Skin epidermis (tissue), 12 donors: ENCODE results near the gene CEP19.
A peak's percentile ranks its signal among the peaks of the same experiment; 100 is the strongest.

ENCODE experiments used
- H3K27ac ChIP-seq, 21 experiments: fragments of 200-600 bp; sonication (generic) in 11 of 21; one replicate each; pipeline ENCODE4 v1.5.0; 2020; ENCODE audit warnings: mild to moderate bottlenecking in 3 of 21, inconsistent platforms in 2 of 21, moderate library complexity in 2 of 21
- H3K4me3 ChIP-seq, 7 experiments: fragments of 200-600 bp; sonication (generic) in 2 of 7; one replicate each; pipeline ENCODE4 v1.5.0; 2020; ENCODE audit warnings: inconsistent platforms in 2 of 7, mild to moderate bottlenecking in 2 of 7, moderate library complexity in 1 of 7

CEP19 gene

DNA sequence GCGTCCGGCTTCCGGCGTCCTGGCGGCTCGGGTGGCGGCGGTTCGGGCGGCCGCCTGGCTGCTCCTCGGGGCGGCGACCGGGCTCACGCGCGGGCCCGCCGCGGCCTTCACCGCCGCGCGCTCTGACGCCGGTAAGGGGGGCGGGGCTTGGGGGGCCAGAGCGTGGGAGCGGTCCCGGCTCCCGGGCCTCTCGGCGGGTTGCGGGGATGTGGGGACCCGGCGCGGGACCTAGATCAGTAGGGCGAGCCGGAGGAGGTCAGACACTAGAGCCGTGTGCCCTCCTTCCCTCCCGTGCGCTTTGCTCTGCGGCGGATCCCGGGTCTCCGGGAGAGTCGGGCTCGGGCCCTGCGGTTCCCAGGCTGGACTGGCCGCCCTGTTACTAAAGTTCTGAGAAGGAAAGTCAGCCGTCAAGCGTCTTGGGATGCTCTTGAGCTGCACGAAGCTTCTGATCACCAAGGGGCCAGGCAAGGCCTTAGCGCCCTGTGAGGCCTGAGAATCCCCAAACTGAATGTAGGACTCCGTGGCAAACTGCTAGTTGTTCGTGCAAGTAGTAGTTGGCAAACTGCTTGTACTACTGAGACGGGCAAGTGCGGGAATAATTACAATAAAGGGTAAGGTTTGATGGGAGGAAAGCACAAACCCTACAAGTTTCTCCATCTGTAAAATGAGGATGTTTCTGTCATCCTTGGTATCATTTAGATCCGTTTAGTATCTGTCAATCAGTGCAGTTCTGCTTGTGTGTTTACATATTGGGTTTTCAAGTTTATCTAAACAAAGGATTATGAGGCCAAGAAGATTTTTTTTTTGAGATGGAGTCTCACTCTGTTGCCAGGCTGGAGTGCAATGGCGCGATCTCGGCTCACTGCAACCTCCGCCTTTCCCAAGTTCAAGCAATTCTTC lies 714 bp upstream of the CEP19 start:
- Histone ChIP-seq H3K4me3 (peak overlapping the region; percentile 57 to 94 (median 86)), H3K27ac (peak overlapping the region; percentile 44 to 96 (median 91))

DNA sequence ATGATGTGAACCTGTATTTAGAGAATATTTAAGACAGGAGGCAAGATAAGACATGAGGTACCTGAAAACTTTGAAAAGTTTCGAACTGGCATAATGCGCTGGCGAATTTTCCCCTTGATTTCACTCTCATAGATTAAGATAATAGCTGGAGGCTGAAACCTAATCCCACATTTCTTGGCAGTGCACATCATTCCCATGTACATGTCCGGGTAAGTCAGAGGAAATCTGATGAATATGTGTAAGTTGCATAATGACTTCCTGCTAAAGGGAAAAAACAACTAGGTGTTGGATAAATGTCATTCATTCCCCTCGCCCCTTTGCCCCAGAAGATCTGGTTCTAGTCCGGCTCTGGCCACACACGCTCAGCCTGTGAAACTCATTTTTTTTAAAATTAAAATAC lies 3.6 kb downstream of the CEP19 start:
- H3K4me3 ChIP-seq = no peak overlapping the region
- no peak overlapping the region for H3K27ac ChIP-seq

DNA sequence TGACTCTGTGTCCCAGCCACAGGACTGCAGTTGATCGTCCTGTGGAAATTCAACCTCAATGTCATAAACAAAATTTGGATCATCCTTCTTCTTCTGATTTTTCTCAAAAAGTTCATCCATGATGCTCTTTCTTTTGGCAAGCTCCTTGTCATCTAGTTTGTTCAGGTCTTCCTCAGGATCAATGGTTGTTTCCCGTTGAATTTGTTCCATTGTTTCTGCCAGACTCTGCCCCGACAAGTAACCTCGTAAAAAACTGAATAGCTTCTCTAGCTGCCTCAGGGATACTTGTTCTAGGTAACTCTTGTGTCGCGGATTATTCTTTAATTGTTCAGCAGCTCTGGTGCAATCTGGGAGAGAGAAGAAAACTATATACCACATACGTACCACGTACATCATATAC lies 4.5 kb downstream of the CEP19 start:
- H3K27ac ChIP-seq = peak overlapping the region in 1 of 21 experiments; percentile 15
- no peak overlapping the region for H3K4me3 ChIP-seq

DNA sequence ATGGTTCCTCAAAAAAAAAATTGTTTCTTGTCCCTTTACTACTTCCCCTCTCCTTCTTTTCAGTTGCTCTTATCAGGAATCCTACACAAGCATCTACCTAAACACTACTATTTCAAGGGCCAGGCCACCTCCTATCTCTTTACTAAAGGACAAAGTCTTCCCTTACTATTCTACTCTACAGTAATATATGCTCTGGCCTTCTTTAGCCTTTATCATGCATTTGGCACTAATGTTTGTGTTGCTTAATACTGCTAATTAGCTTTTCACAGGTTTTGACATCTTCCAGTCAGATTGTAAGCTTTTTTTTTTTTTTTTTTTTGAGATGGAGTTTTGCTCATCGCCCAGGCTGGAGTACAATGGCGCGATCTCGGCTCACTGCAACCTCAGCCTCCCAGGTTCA lies 5.3 kb downstream of the CEP19 start:
- no peak overlapping the region for H3K27ac ChIP-seq
- H3K4me3 ChIP-seq = no peak overlapping the region

DNA sequence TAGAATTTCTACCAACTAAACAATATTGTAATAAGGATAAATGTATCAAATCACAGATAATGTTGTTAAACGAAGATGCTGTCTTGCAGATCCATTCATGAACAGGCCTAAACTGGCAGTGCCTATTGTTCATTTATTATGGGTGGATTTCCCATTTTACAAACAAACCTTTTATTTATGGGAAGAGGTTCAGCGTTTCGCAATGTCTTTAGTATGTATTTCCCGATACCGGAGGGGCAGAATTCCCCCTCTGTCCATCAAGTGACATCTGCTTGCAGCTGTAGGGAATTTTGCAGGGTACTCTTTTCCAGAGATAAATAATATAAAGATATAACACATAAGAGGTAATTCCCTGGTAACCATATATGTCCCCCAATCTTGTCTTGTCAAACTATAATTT lies 5.7 kb downstream of the CEP19 start:
- H3K4me3 ChIP-seq = no peak overlapping the region
- no peak overlapping the region for H3K27ac ChIP-seq

DNA sequence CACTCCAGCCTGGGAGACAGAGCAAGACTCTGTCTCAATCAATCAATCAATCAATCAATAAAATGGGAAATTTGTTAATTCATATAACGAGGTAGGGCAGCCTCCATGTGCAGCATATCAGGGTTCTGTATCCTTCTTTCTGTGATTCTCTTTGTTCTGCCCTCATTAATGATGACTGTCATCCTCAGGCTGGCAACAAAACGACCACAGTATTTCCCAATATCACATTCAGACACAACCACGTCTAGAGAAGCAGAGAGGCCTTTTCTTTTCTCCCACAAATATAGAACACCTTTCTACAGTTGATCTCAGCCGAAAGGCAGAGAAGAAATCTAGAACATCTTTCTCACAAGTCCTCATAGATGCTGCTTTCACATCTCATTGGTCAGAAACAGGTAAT lies 11.2 kb downstream of the CEP19 start:
- no peak overlapping the region for H3K27ac ChIP-seq
- no peak overlapping the region for H3K4me3 ChIP-seq

DNA sequence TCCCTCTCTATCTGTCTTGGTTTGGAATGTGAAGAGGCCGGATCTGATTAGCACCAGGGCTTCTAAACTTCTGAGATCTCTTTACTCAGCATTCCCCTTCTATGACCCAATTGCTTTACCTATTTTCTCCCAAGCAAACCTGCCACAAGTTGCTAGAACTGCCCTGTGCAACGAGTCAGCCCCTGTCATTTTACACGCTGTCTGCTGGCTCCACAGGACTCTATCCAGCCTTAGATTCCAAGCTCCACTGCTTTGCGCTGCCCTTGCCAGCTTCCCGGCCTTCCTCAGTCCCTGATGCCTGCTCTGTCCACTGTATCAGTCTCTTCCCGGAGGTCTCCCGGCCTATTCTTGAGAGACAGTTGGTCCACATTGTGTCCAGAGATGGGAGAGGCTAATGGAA lies 12.3 kb downstream of the CEP19 start:
- no peak overlapping the region for H3K4me3 ChIP-seq
- no peak overlapping the region for H3K27ac ChIP-seq

DNA sequence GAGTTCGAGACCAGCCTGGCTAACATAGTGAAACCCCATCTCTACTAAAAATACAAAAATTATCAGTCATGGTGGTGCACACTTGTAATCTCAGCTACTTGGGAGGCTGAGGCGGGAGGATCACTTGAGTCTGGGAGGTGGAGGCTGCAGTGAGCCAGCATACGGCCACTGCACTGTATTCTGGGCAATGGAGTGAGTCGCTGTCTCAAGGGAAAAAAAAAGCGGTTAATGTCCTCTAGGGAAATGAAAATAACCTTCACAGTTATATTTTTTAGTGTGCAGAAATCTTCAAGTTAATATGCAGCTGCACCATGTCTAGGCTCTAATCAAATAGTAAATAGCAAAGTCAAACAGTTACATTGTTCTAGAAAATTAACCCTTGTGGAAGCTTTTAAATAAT lies 14.8 kb downstream of the CEP19 start:
- H3K27ac ChIP-seq = no peak overlapping the region

DNA sequence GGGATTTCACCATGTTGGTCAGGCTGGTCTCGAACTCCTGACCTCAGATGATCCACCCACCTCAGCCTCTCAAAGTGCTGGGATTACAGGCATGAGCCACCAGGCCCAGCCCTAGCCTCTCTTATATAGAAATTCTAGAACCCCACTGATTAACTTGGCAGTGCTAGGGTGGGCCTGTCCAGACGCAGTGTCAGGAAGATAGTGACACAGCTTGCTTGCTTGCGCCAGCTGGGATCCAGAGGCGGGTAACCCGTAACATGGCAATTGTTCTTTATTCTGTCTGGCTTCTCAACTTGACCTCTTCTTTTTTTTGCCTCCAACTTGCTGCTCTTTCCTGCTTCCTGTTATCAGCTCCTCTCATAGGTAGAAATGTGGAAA lies 16.2 kb downstream of the CEP19 start:
- Histone ChIP-seq H3K27ac (no peak overlapping the region), H3K4me3 (no peak overlapping the region)

More for the DNA sequence above, 14.8 kb downstream of the CEP19 start:
- H3K4me3 ChIP-seq = no peak overlapping the region

DNA sequence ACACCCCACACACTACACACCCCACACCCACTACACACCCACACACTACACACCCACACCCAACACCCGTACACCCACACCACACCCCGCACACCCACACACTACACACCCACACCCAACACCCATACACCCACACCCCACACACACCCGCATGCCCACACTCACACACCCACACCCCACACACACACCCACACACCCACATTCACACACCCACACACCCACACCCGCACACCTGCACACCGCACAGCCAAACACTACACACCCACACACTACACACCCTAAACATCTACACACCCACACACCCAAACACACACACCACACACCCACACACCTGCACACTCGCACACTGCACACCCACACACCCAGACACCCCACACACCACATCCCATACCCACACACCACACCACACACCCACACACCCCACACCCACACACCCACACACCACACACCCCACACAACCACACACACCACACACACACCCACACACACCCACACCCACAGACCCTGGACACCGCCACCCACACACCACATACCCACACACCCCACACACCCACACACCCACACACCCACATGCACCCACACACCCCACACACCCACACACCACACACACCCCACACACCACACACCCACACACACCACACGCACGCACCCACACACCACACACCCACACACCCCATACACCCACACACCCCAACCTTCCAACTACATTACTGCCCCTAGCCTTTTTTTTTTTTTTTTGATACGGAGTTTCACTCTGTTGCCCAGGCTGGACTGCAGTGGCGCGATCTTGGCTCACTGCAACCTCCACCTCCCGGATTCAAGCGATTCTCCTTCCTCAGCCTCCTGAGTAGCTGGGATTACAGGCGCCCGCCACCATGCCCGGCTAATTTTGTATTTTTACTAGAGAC lies 16.9 kb downstream of the CEP19 start:
- H3K27ac ChIP-seq = no peak overlapping the region
- no peak overlapping the region for H3K4me3 ChIP-seq

DNA sequence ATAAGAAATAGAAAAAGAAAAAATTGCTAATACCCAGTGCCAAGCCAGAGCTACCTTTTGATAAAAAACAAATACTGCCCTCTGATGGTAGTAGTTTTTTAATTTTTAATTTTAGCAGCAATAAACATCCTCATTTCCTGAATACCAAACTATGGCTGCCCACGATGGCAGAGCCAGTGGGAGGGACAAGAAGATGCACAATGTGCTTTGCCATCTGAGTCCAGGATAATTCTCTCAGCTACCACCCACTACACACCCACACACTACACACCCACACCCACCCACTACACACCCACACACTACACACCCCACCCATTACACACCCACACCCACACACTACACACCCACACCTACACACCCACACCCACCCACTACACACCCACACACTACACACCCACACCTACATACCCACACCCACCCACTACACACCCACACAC lies 17.8 kb downstream of the CEP19 start:
- Histone ChIP-seq H3K27ac (no peak overlapping the region), H3K4me3 (no peak overlapping the region)

DNA sequence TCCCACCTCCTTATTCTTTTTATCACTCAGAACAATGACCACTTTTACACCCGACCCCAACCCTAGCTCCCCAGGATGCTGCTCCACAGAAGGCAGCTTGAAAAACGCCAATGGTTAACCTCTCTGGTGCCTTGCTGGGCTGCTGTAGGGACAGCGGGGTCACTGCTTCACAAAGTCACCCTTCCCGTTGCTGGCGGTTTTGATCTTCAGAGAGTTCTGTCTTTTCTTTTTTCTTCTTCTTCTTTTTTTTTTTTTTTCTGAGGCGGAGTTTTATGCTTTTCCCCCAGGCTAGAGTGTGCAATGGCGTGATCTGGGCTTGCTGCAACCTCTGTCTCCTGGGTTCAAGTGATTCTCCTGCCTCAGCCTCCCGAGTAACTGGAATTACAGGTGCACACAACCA lies 20.7 kb downstream of the CEP19 start:
- Histone ChIP-seq H3K4me3 (no peak overlapping the region), H3K27ac (peak overlapping the region in 1 of 21 experiments; percentile 9)

DNA sequence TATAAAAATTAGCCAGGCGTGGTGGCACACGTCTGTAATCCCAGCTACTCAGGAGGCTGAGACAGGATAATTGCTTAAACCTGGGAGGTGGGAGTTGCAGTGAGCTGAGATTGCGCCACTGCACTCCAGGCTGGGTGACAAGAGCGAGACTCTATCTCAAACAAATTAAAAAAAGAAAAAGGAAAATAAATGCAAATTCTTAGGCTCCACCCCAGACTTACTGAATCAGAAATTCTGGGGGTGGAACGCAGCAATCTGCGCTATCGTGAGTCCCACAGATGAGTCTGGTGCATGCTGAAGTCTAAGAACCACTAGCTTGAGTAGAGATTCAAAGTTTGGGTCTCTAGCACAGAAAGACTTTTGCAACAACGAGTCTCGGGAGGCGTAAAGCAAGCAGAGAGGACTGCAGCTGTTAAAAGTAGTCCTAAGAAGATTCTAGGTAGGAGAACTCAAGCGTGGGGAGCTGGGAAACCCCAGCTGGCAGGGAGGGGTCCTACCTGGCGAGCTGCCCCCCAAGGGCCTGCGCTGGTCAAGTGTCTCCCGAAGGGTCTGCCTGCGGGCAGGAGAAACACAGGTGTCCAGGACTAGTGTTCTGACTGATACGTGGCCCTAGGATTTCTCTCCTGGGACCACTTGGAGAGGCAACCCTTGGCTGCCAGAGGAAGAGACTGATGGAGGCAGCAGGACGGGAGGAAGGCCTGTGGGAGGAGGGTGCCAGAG lies 21.9 kb downstream of the CEP19 start:
- H3K27ac ChIP-seq = peak overlapping the region in 2 of 21 experiments; percentile 19 to 55
- H3K4me3 ChIP-seq = no peak overlapping the region

DNA sequence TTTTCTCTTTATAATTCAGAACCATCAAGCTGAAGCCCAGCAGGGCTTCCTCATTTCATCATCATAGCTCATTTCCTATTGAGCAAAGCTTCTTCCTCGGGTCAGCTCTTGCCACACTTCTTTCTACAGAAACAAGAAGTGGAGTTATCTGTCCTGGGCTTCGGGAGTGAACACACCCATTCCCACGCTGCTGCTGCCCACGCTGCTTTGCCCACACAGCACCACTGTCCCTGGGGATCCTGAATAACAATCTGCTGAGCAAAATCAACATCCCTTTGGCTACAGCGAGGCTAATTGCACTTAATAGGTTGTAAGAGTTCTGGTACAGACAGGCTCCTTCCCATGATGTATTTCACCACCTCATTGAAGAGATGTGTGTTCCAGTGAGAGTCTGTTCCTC lies 23.7 kb downstream of the CEP19 start:
- Histone ChIP-seq H3K27ac (peak overlapping the region in 7 of 21 experiments; percentile 9 to 70 (median 41)), H3K4me3 (no peak overlapping the region)

DNA sequence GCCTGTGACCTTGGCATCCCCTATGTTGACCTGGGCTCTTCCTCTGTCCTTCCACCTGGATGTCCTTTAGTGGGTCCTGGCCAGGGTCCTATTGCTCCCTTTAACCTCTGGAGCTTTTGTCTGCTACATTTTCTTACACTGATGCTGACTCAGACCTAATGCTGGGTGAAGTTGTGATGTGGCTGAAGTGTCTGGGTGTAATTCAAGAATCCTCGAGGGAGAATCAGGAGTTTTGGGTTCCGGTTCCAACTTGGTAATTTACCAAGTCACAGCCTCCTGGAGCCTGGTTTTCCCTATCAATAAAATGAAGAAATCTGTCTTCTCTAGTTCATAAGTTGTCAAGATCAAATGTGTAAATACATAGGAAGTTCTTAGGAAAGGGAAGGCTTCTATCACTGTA lies 25.6 kb downstream of the CEP19 start:
- Histone ChIP-seq H3K27ac (peak overlapping the region in 1 of 21 experiments; percentile 16), H3K4me3 (no peak overlapping the region)

DNA sequence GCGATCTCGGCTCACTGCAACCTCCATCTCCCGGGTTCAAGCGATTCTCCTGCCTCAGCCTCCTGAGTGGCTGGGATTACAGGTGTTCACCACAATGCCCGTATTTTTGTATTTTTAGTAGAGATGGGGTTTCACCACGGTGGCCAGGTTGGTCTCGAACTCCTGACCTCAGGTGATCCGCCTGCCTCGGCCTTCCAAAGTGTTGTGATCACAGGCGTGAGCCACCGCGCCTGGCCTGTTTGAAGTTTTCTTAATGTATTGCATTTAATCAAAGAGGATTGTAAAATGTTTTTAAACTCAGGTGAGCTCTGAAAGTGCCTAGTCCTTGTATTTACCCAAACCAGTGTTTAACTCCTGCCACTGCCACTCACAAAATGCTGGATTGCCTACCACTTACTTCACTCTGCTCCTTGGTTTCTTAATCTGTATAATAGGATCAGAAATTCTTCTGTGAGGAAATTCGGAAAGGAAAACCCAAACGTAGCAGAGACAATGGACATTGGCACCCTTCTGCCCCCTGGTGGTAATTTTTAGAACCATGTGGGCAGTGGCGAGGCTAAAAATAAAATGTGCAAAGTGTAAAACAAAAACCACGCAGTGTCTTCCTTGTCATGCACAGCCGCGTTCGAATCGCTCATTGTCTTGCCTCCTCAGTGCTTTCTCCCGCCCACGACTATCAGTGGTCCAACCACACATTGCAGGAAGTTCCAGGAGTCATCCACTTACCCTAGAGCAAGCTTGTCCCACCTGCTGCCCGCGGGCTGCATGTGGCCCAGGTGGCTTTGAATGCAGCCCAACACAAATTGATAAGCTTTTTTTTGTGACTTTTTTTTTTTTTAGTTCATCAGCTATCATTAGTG lies 27.3 kb downstream of the CEP19 start:
- Histone ChIP-seq H3K27ac (peak overlapping the region in 5 of 21 experiments; percentile 0 to 58 (median 25)), H3K4me3 (no peak overlapping the region)

DNA sequence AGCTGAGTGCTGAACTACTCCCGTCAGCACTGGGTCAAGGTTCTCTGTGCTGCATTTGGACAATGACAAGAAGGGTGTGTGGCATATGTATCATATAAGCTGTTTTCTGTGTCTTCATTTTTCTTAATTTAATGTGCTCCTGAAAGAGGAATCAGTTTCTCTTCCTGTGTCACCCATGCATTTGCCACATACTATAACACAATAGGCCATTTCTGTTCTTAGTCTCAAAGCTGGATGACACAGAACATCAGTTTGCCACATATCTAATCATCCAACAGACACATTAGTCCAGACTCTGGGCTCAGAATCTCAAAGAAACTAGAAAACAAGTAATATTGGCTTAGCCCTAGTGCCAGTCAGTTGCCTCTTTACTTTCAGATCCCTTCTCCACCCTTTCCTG lies 34.1 kb downstream of the CEP19 start:
- H3K27ac ChIP-seq = no peak overlapping the region
- H3K4me3 ChIP-seq = no peak overlapping the region

DNA sequence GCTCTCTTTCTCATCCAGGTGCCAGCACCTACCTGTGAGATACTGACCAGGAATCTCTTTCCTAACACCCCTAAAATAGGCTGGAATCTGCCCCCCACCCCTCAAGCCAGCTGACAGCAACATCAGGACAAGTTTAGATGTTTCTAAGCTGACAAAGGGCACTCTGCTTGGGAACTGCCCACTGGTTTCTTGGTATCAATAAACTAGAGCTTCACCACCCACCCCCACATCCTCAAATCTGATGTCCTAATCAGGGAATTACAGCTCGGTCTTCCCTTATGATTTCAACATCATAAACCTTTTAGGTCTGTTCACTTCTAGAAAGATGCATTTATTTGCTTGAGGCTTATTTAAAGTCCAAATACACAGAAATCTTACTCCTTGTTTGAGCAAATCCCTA lies 34.7 kb downstream of the CEP19 start:
- Histone ChIP-seq H3K4me3 (no peak overlapping the region), H3K27ac (no peak overlapping the region)

DNA sequence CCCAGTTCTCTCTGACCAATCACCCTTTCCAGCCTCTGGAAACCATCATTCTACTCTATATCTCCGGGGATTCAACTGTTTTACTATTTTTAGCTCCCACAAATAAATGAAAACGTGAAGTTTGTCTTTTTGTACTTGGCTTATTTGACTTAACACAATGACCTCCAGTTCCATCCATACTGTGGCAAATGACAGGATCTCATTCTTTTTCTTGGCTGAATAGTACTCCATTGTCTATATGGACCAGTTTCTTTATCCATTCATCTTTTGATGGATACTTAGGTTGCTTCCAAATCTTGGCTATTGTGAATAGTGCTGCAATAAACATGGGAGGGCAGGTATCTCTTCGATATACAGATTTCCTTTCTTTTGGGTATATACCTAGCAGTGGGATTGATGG lies 38.4 kb downstream of the CEP19 start:
- no peak overlapping the region for H3K4me3 ChIP-seq
- no peak overlapping the region for H3K27ac ChIP-seq
